ENCODE measurements around the gene KNDC1.

GRCh38 chr10:133127291-133128125 is 32.5 kb upstream of the KNDC1 start:
- TF ChIP-seq CTCF (IDR thresholded peaks at IDR 0.05) (no peak), POLR2A (IDR thresholded peaks at IDR 0.05; ENCODE audit: low read depth) (no peak)

All from esophagus muscularis mucosa (tissue), 3 donors.